GM19025 (cell line): Measurements from ENCODE around the gene GALNT10.

Experiments
- ATAC-seq: cut with Tn5 transposase; IDR thresholded peaks from one replicate; pipeline ENCODE4 v1.9.1; 2021; ENCODE audit warnings: mild to moderate bottlenecking, low read depth, moderate library complexity; ENCODE audit not compliant: unreplicated experiment

Gene GALNT10

DNA sequence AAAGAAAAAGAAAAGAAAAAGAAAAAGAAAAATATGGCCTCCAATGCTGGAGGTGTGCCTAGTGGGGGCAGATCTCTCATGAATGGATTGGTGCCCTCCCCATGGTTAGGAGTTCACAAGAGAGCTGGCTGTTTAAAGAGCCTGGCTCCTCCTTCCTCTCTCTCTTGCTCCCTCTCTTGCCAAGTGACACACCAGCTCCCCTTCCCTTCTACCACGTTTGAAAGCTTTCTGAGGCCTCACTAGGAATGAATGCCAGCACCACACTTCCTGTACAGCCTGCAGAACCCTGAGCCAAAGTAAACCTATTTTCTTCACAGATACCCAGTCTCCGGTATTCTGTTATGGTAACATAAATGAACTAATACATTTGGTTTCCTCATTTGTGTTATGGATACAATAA lies 14.4 kb upstream of the GALNT10 start:
- ATAC-seq: no peak

DNA sequence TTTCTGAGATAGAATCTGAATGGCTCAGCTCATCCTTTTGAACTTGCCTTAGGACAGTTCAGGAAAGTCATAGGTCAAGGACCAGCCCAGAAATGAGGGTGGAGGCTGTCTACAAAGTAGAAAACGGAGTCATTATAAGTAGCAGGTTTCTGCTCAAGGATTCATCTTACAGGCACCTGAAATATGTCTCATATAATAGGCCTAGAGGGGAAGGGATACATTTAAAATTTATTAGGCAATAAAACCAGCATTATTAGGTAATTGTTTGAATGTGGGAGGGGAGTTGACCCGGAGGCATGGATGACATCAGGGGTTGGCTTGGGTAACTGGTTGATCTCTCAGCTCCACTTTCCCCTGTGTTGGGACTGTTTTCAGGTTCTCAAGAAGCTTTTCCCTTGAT lies 11.9 kb upstream of the GALNT10 start:
- ATAC-seq: no peak

DNA sequence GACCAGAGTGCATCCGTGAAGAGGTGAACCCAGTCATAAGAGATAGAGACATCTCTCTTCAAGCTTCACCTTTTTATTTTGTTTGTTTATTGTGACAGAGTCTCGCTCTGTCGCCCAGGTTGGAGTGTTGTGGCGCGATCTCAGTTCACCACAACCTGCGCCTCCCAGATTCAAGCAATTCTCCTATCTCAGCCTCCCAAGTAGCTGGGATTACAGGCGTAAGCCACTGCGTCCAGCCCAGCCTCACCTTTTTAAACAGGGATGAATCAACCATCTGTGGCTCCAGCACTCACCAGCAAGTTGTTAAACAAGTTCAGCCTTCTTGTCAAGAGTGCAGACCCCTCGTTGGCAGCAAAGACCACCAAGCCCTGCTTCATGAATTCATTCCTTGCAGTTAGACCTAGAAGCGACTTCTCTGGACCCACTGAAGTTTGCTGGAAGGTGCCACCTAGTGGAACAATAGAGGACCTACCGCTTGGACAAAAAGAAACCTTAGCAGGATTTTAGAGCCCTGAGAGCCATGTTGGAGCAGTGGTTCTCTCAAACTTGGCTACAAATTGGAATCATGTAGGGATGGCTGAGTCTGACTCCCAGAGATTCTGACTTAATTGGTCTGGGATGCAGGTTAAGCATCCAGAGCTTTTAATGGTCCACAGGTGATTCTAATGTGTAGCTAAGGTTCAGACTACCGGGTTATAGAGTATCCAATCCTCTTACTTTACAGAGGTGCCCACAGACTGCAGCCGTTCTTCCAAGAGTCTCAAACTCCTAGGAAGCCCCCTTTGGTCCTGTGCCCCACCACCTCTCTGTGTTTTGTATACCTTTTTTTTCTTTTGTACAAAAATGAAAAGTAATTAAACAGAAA lies 10.5 kb upstream of the GALNT10 start:
- no peak for ATAC-seq

DNA sequence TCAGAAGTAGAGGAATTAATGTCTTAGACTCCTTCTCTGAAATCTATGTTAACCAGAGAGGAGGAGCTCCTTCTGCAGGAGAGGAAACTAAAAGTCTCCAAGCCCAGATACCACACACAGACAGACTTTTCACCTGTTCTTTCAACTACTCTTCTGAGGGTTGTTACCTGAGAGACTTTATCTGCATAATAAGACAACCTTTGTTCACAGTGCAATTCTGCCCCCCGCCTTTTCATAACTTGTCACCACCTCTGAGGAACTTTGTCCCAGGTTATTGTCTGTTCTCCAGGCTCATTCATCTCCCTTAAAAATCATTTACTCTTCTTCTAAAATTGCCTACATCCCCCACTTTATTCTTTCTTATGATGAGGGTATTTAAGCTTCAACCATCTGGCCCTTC lies 9.4 kb upstream of the GALNT10 start:
- ATAC-seq: no peak

DNA sequence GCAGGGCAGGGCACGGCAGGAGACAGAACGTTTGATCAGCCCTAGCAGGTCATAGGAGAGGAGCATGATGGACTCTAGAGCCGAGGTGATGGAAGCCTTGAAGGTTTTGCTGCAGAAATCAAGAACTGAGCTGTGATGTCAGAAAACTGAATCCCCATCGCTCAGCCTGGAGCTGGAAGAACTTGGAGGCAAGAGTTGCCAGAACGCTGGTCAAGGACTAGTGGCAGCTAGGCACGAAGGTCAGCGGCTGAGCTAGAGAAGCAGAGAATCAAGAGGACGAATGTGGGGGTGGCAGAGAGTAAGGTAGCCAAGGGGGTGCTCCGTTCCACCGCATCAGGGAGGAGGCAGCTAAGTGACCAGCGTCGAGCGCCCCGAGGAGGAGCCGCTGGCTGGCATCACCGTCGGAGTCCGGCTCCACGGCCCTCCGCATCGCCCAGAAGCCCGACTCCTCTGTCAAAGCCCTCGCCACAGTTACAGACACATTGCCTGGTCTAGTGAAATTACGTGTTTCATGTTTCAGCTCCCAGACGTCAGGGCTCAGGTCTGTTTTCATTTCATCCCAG lies 1.2 kb upstream of the GALNT10 start:
- ATAC-seq: no peak

DNA sequence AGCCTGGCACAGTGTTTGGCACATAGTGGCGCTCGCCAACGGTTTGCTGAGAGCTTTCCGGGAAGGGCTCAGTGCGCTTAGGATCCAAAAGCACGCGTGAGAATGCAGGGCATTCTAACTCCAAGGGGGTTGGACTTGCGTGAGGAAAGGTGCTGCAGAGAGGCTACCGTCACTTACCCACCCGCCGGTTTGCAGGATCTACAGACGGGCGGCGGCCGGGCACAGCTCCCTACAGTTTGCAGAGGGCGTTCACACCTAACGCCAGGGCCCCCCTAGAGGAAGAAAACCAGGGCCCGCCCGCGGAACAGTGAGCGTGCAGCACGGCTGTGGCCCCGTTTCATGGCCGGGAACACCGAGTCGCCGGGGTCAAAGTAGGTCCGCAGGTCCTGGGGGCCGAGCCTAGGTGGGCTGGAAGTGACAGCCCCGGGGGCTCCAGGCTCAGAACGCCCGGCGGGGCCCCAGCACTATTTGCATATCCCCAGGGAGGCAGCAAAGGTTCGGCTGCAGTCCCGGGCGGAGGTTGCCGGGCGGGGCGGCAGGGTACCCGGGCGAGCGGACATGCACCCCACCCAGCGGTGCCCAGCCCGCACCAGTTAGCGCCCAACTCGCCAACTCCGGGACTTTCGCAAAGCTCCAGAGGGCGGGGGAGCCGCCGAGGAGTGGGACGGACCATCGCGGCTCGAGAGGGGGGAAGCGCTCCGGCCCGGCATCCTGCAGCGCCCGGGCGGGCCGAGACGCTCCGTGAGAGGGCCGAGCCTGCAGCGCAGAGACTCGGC lies 526 bp upstream of the GALNT10 start:
- ATAC-seq: peak; percentile 83

DNA sequence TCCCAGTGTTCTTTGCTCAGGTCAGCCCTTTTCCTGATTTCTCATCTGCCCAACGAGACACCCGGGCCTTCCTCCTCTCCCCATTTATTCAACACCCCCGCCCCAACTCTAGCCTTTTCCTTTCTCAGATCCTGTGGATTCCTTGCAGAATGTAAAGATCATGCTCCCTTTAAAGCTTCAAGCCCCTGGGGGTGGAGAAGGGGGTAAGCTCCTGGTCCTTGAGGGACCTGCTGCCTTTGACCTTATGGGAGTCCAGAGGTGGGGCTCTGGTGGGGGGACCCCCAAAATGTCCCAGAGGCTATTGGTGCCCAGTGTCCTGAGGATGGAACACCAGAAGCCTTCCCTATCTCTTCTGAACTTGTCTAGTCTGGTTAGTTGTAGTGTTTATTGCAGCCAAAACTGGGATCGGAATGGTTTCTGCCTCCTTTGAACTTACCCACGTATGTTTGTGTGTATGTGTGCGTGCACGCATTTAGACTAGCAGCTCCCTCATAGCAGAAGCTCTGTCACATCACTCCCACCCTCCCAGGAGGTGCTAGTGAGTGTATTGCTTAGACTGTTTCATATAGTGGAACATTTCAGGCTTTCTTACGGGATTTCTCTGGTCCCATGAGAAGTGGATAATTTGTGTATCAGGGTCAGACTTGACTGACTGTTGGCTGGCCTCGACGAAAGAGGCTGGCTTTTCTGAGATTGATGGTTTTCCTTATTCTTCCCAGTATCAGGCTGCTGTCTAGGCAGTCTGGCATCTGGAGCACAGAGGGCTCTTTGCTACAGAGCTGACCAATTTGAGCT lies 1.1 kb downstream of the GALNT10 start:
- ATAC-seq: no peak

DNA sequence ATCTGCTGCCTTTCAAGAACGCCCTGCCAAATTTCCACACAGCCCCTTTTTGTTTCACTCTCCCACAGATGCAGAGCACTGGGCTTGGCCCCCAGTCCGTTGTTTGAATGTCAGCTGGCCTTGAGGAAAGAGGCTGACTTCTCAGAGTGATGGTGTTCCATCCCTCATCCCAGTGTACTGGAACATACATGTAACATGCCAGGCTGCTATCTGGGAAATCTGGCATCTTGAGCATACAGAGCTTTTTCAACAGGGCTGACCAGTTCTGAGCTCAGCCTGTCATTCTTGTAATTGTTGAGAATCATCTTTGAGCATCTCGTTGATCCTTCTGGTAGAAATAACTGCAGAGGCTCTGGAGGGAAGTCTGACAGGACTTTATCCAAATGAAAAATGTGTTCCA lies 2.8 kb downstream of the GALNT10 start:
- ATAC-seq: no peak

DNA sequence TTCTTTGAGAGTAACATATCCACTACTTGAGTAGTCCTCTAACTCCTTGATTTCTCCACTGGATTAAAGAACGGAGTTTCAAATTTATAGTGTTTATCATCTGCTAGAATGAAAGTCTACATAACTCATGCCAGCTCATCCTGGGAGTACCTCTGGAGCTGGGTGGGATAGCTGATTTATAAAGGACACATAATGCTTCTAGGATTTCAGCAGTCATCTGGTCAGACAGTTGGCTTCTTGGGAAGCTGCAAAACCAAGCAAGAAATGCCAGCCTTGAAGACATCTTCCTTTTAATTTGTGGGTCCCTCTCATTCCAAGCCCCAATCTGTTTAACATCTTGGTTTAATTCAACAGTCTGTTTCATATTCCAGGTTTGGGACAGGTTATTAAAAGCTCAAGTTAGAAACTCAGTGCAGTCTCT lies 3.2 kb downstream of the GALNT10 start:
- no peak for ATAC-seq

DNA sequence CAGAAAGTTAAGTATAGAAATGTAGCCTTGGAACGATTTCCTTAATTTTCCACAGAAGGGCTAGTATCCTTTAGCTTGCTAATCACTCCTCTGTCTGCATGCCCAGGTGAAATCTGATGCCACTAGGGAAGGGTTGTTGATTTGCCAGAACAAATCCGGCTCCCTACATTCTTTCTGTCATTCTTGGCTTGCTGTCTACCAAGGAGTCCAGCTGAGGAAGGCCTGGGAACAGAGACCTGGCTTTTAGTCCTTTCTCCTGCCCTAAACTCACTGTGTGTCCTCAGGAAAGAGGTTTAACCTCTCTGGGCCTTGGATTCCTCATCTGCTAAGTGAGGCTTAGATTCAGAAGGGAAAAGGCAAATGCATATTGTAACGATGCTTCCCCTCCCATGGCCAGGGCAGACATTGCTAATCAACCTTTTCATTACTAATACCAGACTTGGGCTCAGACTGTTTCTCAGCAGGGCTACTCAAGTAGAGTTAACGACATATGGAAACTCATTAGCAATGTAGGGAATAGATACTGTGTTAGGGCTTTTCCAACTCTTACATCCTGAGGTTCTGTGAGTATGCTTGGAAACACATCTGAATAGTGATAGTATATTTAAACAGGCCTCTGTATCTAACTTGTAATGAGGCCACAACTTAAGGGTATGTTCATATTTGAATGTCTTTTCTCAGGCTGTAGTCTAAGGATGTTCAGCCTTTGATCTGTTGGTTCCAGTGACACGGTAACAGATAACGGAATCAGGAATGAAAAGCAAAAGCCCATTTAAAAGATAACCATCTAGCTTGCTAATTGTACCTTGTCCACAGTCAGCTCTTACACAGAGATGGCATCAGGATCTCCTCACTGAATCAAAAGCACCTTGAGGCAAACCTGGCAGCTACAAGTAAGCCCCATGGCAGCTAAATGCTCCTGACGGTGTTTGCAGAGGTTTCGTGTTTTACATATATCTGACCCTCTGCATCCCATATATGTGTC lies 4.1 kb downstream of the GALNT10 start:
- ATAC-seq: no peak

DNA sequence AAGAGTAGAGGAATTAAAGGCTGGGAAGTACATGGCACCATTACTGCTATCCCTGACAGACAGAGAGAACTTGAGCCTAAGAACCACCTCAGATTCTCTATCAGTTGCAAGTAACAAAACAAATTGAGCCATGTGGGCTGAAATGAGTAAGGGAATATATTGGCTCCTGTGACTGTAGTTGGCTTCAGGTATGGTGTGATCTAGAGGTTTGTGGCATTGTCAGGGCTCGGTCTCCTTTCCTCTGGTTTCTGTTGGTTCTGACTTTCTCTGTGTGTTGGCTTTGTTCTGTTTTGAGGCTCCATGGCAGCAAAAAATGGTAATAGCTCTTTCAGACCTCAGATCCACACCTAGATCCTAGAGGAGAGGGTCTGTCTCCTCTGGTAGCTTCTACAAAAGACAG lies 5.7 kb downstream of the GALNT10 start:
- no peak for ATAC-seq

DNA sequence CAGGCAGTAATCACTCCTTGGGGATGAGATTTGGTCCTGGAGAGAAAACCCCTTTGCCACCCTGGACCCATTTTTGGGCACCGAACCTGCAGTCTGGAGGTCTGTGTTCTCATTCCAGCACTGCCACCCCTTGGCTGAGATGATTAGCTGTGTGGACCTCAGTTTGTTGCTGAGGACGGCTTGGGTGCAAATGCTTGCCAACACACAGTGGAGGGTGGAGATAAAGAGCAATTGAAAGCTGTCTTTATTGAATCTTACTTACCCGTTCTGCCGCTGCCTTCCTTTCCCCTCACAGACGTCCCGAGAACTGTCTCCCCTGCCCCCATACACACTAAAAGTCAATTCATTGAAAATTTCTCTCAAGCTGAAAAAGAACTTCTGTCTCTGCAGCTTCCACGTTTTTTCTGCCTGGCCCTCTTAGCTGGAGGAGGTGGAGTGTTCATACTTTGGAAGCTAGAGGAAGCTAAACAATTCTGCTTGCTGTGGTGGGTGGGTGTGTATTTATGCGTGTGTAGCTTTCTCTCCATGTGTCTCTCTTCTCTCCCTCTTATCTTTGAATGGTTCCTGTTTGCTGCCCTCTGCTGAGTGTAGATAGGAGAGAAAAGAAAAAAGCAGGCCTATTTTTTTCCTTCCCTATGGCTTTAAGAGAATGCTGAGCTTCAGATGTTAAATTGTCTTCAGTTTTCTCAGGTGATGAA lies 6.6 kb downstream of the GALNT10 start:
- no peak for ATAC-seq

DNA sequence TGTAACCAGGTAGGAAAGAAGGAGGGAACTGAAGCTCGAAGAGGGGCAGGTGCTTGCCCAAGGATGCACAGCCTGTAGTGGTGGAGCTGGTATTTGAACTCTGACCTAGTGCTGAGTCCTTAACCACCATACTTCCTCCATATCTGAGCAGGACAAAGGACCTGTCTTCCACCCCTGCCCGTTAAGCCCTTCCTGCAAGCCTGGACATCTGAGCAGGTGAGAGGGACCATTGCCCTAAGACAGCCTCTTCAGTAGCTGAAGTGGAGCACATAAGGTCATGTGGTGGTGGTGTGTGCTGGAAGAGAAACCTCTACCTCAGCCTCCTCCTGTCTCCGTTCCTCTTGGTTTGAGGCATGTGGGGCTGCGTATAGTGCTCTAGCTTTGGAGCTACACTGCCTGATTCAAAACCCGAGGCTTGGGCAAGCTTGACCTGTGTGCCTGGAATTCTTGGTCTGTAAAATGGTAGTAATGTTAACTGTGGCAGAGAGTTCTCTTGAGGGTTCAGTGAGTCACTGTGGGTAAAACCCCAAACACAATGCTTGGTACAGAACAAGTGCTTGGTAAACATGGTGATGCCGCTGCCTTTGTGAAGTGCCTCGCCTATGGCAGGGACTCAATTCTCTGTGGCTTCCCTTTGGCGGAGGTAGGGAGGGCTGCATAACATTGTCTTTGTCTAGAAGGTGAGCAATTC lies 7.4 kb downstream of the GALNT10 start:
- ATAC-seq: peak; percentile 47

DNA sequence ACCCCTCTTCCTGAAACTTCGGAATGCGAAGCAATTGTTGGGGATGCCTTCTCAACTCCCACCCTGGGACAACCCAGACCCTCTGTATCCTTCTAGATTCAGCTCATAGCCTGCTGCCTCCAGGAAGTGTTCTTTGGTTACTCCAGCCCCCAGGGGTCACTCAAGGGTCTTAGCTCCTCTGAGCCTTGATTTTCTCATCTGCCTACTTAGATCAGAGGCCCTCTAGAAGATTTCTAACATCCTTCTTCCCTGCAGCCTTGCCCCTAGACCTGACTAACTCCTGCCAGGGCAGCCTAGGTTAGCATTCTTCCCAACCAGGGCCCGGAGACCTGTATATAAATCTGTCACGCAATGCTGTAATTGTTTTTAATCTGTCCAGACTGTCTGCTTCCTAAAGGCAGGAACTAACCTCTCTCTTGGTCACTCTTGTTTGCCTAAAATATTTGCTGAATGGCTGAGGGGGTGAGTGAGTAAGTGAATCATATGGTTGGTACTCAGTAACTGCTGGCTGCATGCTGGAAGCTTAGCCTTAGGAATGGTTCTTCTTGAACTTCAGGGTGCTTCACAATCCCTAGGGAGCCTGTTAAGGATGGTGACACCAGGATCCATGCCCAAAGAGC lies 8.2 kb downstream of the GALNT10 start:
- ATAC-seq: no peak

DNA sequence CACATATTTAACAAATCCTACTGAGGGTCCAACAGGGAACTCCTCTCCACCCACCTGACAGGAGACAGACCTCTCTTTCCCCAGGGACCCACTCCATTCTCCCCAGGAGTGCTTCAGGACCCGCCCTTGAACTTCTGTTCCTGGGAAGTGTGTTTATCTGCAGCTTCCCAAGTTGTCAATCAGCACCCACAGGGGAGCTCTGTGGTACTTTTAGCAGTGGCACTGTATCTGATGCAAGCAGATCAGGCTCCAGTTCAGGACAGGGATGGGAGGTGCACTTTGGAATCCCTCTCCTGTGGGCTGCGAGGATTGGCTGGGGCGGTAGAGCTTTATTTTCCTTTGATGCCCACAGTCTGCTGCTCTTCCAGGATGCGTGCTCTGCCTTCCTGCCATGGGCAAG lies 8.7 kb downstream of the GALNT10 start:
- ATAC-seq: no peak

DNA sequence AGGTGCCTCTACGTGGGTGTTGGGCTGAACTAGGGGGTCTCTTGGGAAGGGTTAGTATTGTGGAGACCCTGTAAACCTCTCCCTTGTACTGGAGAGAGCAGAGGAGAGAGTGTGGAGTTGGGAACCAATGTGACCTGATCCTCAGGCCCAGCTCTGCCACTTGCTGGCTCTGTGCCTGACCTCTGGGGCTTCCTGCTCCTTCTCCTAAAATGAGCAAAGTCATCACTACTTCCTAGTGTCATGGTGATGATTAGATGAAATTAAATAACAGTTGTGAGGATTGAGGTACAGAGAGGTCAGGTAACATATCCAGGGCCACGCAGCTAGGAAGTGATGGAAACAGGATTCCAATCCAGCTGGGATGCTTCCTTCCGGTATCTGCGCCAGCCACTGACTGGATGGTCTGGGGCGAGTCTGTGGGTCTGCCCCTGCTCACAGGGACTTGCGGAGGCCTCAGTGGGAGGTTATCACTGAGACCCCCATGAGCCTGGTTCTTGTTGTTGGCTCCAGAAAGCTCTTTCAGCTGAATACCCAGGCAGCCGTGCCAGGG lies 9.2 kb downstream of the GALNT10 start:
- ATAC-seq: no peak

DNA sequence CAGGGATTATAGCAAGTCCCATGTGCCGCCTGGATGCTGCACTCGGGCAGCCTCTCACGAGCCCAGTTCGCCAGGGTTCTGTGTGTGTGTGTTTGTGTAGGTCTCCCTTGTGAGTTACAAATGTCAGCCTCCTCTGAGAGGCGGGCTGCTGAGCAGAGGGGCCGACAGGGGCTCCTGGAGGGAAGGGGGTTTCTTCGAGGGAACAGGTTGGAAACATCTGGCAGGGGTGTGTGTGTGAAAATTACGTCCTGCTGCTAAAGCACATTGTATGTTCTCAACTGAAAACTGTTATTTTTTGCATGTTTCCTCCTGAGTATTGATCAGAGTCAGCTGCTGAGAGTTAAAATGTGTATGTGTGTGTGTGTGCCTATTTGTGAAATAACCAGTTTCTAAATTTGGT lies 9.7 kb downstream of the GALNT10 start:
- ATAC-seq: no peak
